Right kidney (tissue), 1 donor: ENCODE results near the gene ASTN2.

Source experiments
- DNase-seq: peaks from one replicate; pipeline ENCODE4 v3.0.0-alpha.2; 2016

Gene ASTN2

GRCh38 chr9:116953271-116953670 is 461.6 kb downstream of the ASTN2 start:
- DNase-seq = no peak

GRCh38 chr9:116952436-116952810 is 462.4 kb downstream of the ASTN2 start:
- no peak for DNase-seq

GRCh38 chr9:116951588-116952435 is 463.0 kb downstream of the ASTN2 start:
- DNase-seq = no peak

- no peak for DNase-seq
These were observed 469.0 kb downstream of the ASTN2 start for GRCh38 chr9:116945817-116946216.

- no peak for DNase-seq
These were observed 469.9 kb downstream of the ASTN2 start for GRCh38 chr9:116944714-116945534.

GRCh38 chr9:116943970-116944369 is 470.9 kb downstream of the ASTN2 start:
- no peak for DNase-seq

- no peak for DNase-seq
These were observed 472.2 kb downstream of the ASTN2 start for GRCh38 chr9:116942593-116943061.

- no peak for DNase-seq
These were observed 473.6 kb downstream of the ASTN2 start for GRCh38 chr9:116941266-116941665.

- no peak for DNase-seq
These were observed 474.1 kb downstream of the ASTN2 start for GRCh38 chr9:116940614-116941215.

GRCh38 chr9:116939614-116940013 is 475.2 kb downstream of the ASTN2 start:
- no peak for DNase-seq

GRCh38 chr9:116939161-116939560 is 475.7 kb downstream of the ASTN2 start:
- DNase-seq = no peak

GRCh38 chr9:116937361-116937760 is 477.5 kb downstream of the ASTN2 start:
- DNase-seq = no peak

GRCh38 chr9:116935149-116935897 is 479.5 kb downstream of the ASTN2 start:
- DNase-seq = no peak

GRCh38 chr9:116934131-116934530 is 480.7 kb downstream of the ASTN2 start:
- DNase-seq = no peak

GRCh38 chr9:116933251-116933650 is 481.6 kb downstream of the ASTN2 start:
- DNase-seq = no peak

GRCh38 chr9:116929621-116930020 is 485.2 kb downstream of the ASTN2 start:
- DNase-seq = no peak

GRCh38 chr9:116928884-116929283 is 486.0 kb downstream of the ASTN2 start:
- DNase-seq = no peak

- no peak for DNase-seq
These were observed 486.6 kb downstream of the ASTN2 start for GRCh38 chr9:116928289-116928688.

- no peak for DNase-seq
These were observed 487.1 kb downstream of the ASTN2 start for GRCh38 chr9:116927726-116928125.

GRCh38 chr9:116925121-116925520 is 489.7 kb downstream of the ASTN2 start:
- DNase-seq = no peak

- DNase-seq = no peak
These were observed 490.3 kb downstream of the ASTN2 start for GRCh38 chr9:116924462-116925110.
